Endothelial cell (in vitro differentiated cells): ENCODE measurements around the gene RCN2. TPM values are rescaled to one million over a fixed set of nuclear protein-coding genes. Genes with fewer than 3 reads are reported as not detected.

Experiments
- DNase-seq: peaks from one replicate; pipeline ENCODE4 v3.0.0; 2021; ENCODE audit warnings: low spot score
- H3K27ac Mint-ChIP-seq: one replicate; pipeline ENCODE4 v1.8.0; 2021; ENCODE audit warnings: mixed read lengths, inconsistent platforms; ENCODE audit not compliant: unreplicated experiment
- H3K27me3 Mint-ChIP-seq: one replicate; pipeline ENCODE4 v1.8.0; 2021; ENCODE audit warnings: mild to moderate bottlenecking, moderate library complexity, mixed read lengths, inconsistent platforms; ENCODE audit not compliant: unreplicated experiment
- H3K36me3 Mint-ChIP-seq: one replicate; pipeline ENCODE4 v1.8.0; 2021; ENCODE audit warnings: mild to moderate bottlenecking, low read depth, mixed read lengths, inconsistent platforms; ENCODE audit not compliant: unreplicated experiment
- H3K4me1 Mint-ChIP-seq: one replicate; pipeline ENCODE4 v1.8.0; 2021; ENCODE audit warnings: mild to moderate bottlenecking, mixed read lengths, inconsistent platforms; ENCODE audit not compliant: unreplicated experiment
- H3K4me3 Mint-ChIP-seq: one replicate; pipeline ENCODE4 v1.8.0; 2021; ENCODE audit warnings: mild to moderate bottlenecking, mixed read lengths, inconsistent platforms; ENCODE audit not compliant: unreplicated experiment
- H3K9me3 Mint-ChIP-seq: one replicate; pipeline ENCODE4 v1.8.0; 2021; ENCODE audit warnings: mixed read lengths, inconsistent platforms; ENCODE audit not compliant: unreplicated experiment
- total RNA-seq: library from RNA; stranded (reverse); fragmentation: NEBNext Ultra II Directional; extraction: Animal tissue kit (Norgen Biotek cat#: 25700); gene quantifications from one replicate; pipeline ENCODE4 v1.2.1, GENCODE V29; 2021; ENCODE audit not compliant: unreplicated experiment
- TF ChIP-seq, protein P1 (sequence below): fragments of 200-600 bp; sonication (generic); IDR thresholded peaks from one replicate; pipeline ENCODE4 v1.5.0; 2021; ENCODE audit warnings: antibody characterized with exemption; ENCODE audit not compliant: unreplicated experiment

RCN2 gene
- total RNA-seq, 1 donor from 2014 or later: 76.1 TPM

DNA sequence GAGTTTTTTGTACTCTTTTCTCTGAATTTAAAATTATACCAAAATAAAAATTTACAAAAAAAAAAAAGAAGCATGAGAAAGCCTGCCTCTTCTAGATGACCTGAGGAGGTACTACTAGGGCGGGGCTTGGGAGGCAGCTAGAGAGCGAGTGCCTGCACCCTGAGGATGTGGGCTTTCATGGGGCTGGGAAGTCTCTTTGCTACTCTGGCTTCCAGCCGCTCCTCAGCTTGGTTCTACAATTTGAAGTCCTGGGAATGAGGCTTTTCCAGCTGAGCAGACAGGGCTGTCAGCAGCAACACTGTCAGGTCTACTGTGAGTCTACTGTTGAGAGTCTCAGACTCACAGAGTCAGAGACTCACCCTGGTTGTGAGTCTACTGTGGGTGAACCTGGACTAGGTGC, 55.2 kb downstream of the RCN2 start:
- H3K36me3 Mint-ChIP-seq: no peaks in the 10 kb centered on the region
- TF ChIP-seq, protein P1, sequence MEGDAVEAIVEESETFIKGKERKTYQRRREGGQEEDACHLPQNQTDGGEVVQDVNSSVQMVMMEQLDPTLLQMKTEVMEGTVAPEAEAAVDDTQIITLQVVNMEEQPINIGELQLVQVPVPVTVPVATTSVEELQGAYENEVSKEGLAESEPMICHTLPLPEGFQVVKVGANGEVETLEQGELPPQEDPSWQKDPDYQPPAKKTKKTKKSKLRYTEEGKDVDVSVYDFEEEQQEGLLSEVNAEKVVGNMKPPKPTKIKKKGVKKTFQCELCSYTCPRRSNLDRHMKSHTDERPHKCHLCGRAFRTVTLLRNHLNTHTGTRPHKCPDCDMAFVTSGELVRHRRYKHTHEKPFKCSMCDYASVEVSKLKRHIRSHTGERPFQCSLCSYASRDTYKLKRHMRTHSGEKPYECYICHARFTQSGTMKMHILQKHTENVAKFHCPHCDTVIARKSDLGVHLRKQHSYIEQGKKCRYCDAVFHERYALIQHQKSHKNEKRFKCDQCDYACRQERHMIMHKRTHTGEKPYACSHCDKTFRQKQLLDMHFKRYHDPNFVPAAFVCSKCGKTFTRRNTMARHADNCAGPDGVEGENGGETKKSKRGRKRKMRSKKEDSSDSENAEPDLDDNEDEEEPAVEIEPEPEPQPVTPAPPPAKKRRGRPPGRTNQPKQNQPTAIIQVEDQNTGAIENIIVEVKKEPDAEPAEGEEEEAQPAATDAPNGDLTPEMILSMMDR: no peak
- no peaks in the 10 kb centered on the region for H3K9me3 Mint-ChIP-seq

DNA sequence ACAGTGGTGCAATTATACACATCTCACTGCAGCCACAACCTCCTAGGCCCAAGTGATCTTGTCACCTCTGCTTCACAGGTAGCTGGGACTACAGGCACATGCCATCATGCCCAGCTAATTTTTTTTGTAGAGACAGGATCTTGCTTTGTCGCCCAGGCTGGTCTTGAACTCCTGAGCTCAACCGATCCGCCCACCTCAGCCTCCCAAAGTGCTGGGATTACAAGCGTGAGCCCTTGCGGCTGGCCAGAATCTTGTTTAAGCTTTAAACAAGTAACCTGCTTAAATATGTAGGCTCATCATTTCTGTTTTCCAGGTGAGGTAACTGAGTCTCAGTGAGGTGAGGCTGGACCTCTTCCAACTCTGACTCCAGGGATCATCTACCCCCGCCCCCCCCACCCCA, 55.7 kb downstream of the RCN2 start:
- no peak for DNase-seq
- H3K4me1 Mint-ChIP-seq: peaks cover 14% of the 10 kb centered on the region
- H3K27me3 Mint-ChIP-seq: peaks cover 2% of the 10 kb centered on the region
- H3K4me3 Mint-ChIP-seq: no peak overlapping the region
- TF ChIP-seq, protein P1: no peak
- H3K9me3 Mint-ChIP-seq: no peaks in the 10 kb centered on the region
- no peak overlapping the region for H3K27ac Mint-ChIP-seq
- H3K36me3 Mint-ChIP-seq: no peaks in the 10 kb centered on the region

More for the DNA sequence above, 55.2 kb downstream of the RCN2 start:
- Mint-ChIP-seq H3K27ac (no peak overlapping the region), H3K27me3 (peaks cover 3% of the 10 kb centered on the region), H3K4me1 (peaks cover 14% of the 10 kb centered on the region), H3K4me3 (no peak overlapping the region)
- no peak for DNase-seq

DNA sequence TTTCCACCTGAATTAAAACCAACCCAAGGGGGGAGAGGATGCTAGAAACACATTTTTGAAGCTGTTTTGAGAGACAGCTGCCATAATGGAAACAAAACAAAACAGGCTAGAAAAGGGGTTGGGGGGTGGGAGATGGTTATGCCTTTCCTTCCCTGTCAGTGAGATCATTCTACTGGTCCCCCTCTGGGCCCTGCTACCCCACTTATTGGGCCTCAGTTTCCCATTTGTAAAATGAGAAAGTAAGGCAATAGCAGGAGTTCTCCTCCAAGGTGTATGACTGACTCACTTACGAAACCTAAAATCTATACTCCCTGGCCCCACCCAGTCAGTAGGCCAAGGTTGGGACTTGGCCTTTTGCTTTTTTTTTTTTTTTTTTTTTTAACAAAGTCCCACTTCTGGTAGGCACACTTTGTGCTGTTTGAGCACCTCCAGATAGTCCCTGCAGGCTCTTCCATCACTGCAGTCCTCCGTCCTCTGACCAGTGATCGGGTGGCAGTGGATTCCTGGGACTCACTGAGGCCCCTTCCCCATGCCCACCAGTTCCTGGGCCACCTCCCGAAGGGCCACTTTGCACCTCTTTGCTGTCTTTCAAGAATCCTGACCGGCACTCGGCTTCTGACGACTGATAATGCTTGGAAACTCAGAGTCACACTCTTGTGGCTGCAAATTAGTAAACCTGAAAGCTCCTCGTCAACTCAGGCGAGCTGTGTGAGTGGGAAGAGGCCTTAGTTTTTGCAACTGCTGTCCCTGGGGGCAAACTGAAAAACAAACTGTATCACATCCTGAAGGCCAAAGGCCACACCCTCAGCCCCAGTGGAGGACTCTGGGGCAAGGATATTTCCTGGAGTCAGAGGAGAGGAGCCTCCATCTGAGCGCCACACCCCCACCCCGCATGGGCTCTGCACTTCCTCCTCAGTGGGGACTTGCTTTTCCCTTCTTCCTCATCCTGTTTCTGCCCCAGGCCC, 56.6 kb downstream of the RCN2 start:
- peaks cover 2% of the 10 kb centered on the region for H3K27me3 Mint-ChIP-seq

DNA sequence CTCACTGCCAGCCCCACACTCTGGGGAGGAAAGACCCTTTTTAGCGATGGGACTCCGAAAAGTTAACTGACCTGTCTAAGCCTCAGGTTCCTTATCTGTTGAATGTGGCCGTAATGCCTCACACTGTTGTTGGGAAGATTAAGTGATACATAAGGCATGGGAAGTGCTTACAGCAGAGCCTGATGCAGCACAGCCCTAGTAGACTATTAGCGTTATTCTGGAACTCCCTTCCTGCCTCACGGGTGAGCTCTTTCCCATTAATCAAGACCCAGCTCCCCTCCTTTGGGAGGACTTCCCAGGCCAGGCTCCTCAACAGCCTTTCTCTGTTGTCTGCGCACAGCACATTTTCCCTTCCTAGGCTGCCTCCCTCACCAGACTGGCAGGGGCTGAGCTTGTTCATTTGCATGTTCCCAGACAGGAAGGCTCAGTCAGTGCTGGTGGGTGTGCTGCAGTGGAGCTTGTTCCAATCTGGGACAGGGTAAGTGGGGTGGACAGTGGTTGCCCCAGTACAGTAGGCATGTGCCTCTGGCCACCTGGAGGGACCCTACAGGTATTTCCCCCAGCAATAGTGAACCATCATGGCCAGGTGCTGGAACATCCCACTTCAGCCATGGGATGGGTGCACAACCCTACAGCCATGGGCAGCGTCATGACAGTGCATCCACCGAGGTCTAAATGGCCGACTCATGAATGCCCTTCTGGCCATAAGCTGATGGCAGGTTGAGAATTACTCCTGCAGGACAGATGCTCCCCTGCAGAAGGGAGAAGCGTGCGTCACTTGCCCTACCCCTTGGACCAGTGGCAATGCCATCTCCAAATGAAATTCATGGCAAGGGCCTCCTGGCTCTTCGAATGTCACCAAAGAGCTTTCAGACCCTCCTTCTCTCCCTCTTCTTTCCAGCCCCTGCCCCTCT, 57.6 kb downstream of the RCN2 start:
- Mint-ChIP-seq H3K36me3 (no peaks in the 10 kb centered on the region), H3K27me3 (peaks cover 3% of the 10 kb centered on the region), H3K27ac (no peak overlapping the region), H3K4me3 (no peak overlapping the region), H3K4me1 (peaks cover 14% of the 10 kb centered on the region), H3K9me3 (no peaks in the 10 kb centered on the region)
- TF ChIP-seq, protein P1: no peak
- DNase-seq: no peak

More for the DNA sequence above, 56.6 kb downstream of the RCN2 start:
- TF ChIP-seq, protein P1: no peak
- Mint-ChIP-seq H3K4me3 (no peak overlapping the region), H3K36me3 (no peaks in the 10 kb centered on the region), H3K27ac (peak overlapping the region; percentile 48), H3K4me1 (peaks cover 14% of the 10 kb centered on the region), H3K9me3 (no peaks in the 10 kb centered on the region)
- DNase-seq: no peak
